HPDE6-E6E7 (cell line): ENCODE data around the gene TAB2.
"Not testable (repeated sequence)": the region's sequence is repeated elsewhere in the genome, so short reads cannot be mapped to it uniquely, and the experiment has no call there.

ENCODE experiments used
- DNase-seq: peaks from one replicate; pipeline ENCODE4 v3.0.0; 2011; ENCODE audit warnings: missing footprints; ENCODE audit errors: extremely low spot score

TAB2 gene

DNA sequence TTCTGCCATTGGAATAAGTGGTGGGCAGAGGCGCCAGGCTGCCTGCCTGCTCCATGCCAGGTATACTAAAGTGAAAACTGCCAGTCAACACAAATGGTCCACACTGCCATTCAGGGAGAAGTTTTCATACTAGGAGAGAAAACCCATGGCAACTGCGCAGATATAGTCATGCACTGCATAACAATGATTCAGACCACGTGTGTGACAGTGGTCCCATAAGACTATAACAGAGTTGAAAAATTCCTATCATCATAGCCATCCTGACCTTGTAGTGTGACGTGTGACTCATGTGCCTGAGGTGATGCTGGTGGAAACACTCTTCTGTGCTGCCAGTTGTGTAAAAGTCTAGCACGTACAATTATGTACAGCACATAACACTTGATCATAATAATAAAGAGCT lies 142.2 kb downstream of the TAB2 start:
- DNase-seq, result no peak

DNA sequence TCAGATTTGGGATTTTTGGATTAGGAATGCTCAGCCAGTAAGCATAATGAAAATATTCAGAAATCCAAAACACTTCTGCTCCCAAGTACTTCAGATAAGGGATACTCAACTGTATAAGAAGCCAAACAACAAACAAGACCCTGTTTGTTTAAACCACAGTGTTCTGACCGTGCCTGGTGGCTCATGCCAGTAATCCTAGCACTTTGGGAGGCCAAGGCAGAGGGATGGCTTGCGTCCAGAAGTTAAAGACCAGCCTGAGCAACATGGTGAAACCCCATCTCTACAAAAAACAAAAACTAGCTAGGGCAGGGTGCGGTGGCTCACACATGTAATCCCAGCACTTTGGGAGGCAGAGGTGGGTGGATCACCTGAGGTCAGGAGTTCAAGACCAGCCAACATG lies 142.7 kb downstream of the TAB2 start:
- not testable (repeated sequence) for DNase-seq
